NCI-H748 (cell line): ENCODE data around the gene FEZ2.

Experiments
- DNase-seq: peaks from one replicate; lab custom pipeline; 2025; ENCODE audit not compliant: unreplicated experiment; lab: John Stamatoyannopoulos, UW

FEZ2 gene

DNA sequence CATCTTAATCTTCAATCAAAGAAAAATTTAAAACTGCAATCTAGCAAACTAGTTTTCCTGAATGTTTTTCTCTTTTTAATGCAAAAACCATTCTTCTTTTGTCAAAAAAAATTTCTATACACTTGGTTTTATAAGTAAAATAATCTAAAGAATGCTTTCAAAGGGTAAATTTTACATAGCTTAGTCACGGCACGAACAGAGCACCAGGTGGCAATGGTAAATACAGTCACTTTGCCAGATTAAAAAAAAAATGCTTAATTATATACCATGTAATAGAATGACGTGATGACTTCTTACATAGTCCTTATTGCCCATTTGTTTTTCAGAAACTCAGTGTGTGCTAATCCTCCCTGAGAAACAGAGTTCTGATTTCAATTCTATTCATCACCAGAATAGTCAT lies 10.4 kb downstream of the FEZ2 start:
- no peak for DNase-seq

DNA sequence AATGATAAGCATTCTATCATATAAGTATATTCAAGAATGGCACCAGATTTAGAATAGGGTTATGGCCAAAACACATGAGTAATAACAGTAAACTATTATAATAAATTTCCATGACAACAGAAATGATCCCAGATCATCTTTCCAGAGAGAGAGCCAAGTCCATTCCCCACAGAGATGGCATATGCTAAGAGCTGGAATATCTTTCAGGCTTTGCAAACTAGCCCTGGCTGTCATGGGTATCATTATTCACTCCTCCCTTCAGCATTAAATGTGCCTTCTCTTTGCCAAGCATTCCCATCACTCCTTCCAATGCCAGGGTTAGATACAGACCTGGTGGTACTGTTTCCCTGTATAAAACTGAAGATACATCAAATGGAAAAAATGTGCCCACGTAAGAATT lies 10.9 kb downstream of the FEZ2 start:
- DNase-seq, result no peak

DNA sequence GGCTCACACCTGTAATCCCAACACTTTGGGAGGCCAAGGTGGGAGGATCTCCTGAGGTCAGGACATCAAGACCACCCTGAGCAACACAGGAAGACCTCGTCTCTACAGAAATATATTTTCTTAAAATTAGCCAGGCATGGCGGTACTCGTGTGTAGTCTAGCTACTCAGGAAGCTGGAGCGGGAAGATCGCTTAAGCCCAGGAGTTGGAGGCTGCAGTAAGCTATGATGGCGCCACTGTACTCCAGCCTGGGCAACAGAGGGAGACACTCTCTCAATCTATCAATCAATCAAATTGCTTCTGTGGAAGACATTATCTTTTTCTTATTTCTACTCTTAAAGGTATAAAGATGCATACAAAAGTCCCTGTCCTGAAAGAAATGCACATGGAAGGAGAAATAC lies 11.3 kb downstream of the FEZ2 start:
- DNase-seq, result no peak

DNA sequence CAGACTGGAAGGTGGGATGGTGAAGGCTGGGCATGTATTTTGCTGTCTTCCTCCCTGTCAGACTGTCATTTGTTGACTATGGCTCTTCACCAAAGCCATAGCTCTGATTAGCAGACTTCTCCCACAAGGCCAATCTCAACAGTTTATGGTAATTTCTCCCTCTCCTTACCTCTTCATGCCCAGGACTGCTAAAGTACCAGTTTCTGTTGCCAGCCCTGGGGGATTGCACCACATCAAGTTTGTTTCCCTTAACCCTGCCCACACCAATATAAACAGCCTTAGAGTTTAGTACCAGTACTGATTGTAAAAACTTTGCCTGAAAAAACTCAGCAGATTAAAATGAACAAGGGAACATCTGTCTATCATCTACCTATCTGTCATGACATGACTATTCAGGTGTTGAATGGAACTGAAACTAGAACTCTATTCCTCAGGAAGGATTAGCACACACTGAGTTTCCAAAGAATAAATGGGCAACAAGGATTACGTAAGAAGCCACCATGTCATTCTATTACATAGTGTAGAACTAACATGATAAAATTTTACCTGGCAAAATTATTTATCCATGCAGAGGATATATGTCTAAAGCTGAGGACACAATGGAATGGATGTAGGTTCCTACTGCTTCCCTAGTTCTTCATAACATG lies 13.7 kb downstream of the FEZ2 start:
- DNase-seq, result no peak

DNA sequence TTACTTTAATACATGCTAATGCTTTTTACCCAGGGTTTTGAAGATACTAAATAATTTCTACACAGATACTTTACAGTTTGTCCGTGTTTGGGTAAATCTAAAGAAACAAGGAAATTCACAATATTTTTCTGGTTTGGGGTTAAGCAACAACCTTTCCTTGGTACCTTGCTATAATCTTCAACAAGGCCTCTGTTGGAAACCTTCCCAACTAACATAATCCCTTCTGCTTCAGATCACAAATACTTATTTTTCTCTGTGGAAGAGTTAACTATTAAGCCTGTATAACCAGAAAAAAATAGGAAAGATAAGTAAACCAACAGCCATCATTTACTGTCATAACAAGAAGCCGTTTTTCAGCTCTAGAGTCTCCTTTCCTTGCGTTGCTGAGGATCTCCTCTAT lies 15.0 kb downstream of the FEZ2 start:
- no peak for DNase-seq

DNA sequence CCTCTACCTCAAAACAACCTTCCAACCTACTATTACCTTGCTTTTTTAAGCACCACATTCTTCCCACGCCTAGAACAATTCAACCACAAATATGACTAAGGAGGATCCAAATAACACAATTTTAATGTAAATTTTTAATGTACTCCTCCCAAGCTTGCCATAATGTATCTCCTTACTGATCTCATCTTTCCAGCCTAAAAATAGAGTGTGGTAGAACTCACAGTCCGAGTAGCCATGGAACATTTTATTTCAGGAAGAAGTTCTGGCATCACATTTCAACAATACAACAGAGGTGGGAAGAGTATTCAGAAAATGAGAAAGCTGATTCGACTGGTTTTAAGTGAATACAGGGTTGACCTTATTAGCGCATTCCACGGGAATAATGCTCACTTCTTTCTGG lies 15.4 kb downstream of the FEZ2 start:
- DNase-seq, result no peak

DNA sequence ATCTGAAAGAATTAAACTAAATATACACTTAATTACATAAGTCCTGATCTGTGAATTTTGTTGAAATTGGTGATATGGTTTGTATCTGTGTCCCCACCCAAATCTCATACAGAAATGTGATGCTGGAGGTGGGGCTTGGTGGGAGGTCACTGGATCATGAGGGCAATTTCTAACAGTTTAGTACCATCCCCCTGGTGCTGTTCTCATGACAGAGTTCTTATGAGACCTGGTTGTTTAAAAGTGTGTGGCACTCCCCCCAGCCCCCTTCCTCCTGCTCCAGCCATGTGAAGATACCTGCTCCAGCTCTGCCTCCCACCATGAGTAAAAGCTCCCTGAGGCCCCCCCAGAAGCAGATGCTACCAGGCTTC lies 18.7 kb downstream of the FEZ2 start:
- DNase-seq, result no peak

DNA sequence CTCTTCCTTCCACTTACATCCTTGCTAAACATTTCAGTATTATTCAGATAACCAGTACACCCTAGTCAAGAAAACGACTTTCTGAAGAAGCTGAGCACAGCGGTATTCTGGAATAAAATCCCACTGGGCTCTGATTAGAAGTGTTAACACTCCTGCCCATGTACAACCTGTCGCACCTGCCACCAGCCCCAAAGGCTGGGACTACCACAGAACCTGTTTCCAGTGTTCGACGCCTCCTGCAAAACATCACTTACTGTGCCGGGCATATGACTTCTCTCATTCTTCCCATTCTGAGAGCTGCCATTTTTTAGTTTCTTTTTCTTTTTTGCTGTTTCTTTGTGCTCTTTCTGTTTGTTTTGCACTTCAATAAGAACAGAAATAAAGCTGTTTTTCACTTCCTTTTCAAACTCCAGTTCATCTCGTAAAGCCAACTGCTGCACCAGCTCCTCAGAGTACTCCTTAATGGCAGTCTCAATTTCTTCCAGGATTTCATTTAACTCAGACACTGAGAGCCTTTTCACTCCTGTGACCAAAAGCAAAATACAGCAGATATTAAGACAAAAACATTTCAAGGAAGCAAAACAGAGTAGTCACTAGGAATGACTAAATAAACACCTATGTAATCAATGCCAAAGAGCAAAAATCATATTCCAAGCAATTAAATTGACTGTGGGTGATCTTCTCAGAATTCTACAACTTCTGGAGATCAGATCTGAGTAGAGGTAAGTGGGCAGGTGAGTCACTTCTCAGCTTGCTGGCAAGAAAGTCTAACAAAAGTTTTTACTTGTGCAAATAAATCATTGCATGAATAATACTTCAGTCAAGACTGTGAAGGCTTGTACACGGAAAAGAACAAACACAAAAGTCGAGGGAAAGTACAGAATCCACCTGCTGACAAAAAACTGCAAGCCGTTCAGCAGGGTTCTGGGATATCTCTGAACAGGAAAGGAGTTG lies 19.3 kb downstream of the FEZ2 start:
- DNase-seq, result no peak

DNA sequence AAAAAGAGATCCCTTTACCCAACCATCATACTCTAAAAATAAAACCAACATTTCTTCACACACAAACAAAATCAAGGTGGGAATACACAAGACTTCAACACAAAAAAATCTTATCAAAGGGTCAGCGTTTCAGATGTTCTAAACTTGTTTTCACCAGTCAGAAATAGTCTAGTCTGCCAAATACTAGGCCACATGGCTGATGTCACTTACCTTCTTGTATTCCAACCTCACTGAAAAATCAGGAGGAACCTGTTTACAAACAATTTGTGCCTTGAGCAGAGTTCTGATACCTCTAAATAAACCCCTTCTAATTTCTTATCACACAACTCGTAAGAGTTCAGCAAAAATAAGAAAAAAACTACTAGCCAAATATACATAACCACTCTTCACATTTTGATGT lies 20.1 kb downstream of the FEZ2 start:
- no peak for DNase-seq

DNA sequence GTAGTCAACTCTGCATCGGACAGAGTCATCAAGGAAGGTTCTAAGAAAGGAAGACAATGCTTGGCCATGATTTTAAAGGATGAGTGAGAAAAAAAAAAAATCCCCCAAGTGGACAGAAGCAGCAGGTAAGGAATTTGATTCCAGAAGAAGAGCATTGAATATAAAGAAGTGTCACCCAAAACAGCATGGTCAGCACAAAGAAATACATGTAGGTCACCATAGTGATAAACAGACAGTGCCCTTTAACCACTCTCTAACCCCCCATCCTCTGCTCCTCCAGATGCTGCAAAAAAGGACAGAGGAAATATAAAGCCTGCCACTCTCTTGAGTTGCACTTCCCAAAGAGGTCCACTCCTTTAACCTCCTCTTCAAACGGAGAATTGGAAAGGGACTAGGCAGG lies 23.4 kb downstream of the FEZ2 start:
- DNase-seq, result no peak

DNA sequence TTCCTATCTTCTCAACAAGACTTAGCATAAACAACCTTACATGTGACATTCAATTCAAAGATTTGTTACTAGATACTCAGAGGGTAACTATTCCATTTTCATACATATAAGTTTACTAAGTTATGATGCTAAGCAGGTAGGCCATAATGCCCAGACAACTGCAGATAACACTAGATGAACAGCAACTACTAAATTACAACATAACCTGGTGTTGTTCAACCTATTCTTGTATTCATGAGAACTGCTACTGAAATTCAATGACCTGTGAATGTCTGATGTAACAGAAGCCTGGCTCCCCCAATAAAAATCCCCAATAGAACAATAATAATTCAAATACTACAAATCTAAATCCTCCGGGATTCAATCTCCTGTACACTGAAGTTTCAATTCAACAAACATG lies 24.8 kb downstream of the FEZ2 start:
- DNase-seq, result no peak

DNA sequence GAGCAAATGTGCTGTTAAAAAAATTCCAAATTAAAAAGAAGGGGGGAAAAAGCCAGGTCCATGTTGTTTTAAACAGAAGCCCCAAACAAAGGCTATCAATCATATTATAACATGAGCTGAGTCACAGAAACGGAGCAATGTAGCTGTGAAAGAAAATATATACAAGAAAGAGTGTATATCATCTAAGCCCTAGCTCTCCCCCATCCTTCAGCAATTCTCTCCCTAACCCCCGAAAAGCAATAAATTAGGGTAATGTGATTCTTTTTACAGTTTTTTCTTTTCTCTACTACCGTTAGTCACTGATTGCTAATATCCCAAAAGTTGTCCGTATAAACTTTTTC lies 25.3 kb downstream of the FEZ2 start:
- no peak for DNase-seq

DNA sequence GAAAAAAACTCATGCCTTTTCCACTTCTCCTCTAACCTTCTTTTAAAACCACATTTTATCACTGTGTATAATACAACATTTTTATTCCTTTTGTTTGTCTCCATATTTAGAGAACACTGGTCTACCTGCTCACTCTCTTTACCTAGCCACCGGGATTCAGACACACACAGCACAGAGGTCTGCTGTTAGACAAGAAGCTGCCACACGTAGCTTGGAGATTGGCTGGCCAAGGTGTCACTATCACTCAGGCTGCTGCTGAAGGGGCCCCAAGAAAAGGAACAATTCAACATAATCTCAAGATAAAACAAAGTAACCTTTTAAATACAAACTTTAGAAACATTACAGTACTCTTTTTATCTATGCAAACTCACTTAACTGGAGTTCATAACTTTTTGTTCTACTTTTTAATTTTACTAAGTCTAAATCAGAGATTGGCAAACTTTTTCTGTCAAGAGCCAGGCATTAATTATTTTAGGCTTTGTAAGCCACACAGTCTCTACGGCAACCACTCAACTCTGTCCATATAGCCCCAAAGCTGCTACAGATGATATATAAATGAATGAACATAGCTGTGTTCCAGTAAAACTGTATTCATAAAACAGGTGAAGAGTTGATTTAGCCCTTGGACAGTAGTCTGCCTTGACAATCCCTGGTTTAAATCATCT lies 25.8 kb downstream of the FEZ2 start:
- no peak for DNase-seq

DNA sequence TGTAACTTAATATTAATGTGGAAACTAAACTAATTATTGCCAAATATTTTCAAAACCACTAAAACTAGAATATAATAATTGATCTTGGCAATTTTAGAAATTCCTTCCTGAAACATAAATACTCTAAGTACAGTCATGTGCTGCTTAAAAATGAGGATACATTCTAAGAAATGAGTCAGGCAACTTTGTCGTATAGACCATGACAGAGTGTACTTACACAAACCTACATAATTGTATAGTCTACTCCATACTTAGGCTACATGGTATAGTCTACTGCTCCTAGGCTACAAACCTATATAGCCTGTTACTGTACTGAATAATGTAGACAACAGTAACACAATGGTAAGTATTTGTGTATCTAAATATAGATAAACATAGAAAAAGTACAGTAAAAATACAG lies 27.6 kb downstream of the FEZ2 start:
- DNase-seq, result no peak

DNA sequence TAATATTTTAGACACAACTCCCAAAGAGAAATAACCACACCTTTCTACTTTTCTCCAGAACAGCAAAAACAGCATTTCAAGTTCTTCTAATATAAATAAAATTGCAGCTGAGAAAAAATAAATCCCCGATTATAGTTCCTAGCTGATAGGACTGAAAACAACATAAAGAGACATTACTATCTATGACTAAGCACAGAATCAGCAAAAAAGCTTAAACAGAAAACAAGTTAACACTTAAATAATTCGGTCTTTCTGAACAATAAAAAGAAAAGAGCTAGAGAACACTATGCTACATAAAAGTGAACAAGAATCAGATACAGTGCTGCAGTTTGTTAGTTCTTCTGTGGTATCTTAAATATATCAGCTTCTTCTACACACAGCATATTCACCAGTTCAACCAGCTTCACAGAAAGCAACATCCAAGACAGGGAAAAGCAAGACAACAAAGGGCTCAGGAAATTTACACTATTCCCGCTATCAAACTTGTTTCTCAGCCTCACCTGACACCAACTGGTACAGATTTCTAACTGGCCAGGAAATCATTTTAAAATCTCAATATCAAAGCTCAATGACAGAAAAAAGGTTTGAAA lies 28.6 kb downstream of the FEZ2 start:
- DNase-seq, result no peak

DNA sequence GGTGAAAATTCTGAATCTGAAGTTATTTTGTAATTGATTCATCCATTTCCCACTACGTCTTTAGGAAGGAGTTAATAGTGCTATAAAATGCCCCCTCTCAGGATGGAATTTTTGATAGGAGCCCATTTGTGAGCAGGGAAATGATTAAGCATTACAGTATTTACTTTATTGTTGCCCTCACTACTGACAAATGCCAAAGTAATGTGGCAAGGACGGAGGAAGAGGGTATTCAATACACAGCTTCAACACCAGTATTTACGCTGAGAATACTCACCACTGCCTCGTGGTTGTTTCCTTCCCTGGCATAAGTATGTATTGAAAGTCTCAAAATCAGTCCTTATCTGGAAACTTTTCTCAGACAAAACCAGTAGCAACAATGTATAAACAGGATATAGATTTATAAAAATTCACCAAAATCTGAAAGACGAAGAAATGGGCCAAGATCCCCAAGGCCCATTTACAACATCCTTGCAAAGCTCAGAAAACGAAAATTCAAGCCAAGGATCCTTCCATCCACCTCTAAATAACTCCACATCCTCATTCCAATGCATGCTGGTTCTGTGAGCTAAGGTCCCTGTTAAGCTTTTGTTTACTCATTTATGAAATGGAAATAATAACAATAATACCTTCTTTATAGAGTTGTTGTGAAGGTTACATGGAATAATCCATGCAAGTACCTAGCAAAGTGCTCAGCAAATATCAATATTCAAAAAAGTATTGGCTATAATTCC lies 29.3 kb downstream of the FEZ2 start:
- DNase-seq, result no peak

DNA sequence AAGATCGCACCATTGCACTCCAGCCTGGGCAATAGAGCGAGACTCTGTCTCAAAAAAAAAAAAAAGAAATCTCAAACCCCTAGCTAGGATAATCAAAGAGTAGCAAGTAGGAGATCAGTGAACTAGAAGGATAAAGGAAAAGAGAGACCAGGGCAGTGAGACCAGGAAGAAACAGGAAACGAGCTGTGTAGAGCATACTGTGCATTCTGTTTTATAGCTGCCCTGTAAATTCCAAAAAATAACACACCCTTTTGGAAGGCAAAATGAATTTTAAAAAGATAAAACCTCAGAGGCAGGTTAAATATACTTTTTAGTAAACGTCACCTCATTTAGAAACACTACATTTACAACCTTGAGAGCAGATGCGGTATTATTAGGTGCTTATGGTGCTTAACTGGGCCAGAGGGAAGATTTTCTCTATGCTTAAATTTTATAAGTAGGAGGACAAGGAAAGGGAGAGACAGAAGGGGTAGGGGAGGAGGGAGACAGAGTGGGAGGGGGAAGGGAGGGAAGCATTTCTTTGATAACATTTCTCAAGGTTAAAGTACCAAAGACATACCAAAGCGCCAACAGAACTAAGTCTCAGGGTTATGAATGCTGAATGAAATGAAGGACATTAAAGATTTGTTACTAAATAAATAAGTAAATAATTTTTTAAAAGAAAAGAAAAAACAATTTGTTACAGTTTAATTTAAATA lies 30.1 kb downstream of the FEZ2 start:
- DNase-seq, result no peak

DNA sequence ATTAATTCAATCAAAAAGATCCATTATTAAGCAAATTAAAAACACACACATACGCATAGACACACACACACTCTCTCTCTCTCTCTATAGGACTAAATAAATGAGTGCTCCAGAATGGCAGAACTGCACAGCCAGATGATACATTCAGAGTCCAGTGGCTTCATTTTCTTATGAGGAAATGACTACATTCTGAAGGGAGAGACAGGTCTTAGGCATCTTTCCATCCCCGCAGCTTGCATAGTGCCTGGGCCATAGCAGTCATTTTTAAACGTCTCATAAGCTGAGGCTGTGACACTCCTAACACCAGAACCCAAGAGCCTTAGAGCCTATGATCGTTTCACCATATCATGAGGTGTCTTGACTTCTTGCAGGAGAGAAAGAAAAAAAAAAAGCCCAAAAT lies 31.1 kb downstream of the FEZ2 start:
- no peak for DNase-seq

DNA sequence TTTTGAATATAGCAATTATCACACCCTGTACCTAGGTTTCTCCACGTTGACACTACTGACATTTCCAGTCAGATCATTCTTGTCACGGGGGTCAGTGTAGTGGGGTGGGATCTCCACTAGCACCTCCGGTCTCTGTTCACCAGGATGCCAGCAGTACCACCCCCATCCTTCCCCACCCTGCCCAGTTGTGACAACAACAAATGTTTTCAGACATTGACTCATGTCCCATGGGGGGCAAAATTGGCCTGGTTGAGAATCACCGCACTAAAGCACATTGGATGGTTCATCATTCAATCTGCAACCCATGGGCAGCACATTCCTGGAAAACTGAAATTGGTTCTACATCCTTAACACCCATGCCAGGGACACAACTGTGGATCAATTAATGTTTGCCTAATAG lies 32.3 kb downstream of the FEZ2 start:
- DNase-seq, result no peak

DNA sequence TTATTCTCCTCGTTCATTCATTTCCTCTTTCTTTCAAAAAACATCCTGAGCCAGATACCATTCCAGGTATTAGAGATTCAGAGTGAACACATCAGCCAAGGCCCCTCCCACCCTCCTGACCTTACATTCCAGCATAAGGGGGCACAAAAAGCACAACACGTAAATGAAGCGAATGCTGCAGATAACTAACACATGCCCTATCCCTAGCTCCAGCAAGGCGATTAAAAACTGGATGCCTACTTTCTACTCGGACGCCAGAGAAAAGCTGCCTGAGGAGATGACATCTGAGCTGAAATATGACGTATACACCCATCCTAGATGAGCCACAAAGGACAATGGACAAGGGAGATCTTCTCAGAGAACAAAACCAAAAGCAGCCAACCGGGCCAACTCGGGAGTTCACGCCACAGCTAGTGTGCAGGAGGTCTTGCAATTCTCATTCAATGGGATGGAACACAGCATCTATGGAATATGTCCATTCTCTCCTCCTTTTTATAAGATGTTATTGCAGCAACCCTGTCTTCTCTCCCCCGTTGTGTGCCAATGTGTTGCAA lies 33.5 kb downstream of the FEZ2 start:
- no peak for DNase-seq
